ENCODE measurements around the gene CLEC10A.

The CLEC10A gene

GRCh38 chr17:7083592-7083991 lies 3.5 kb upstream of the CLEC10A start:
- no peaks in the 10 kb centered on the region for H3K27me3 ChIP-seq (ENCODE audit: low read length)
- no peak overlapping the region for H3K27ac ChIP-seq (ENCODE audit: low read depth, low read length)
- no peak overlapping the region for H3K9ac ChIP-seq (ENCODE audit: low read length)
- H4K20me1 ChIP-seq (ENCODE audit: low read depth, low read length) = no peaks in the 10 kb centered on the region
- no peak overlapping the region for H3K4me3 ChIP-seq (ENCODE audit: insufficient read depth, low read length, poor library complexity, severe bottlenecking)
- no peaks in the 10 kb centered on the region for H3K36me3 ChIP-seq (ENCODE audit: low read length)
- H2AFZ ChIP-seq (ENCODE audit: low read depth, low read length, severe bottlenecking) = no peak overlapping the region
- H3K9me3 ChIP-seq (ENCODE audit: insufficient read depth, low read length) = no peaks in the 10 kb centered on the region
- H3K9me2 ChIP-seq (replicated peaks; ENCODE audit: insufficient read depth, low read length) = no peaks in the 10 kb centered on the region
- TF ChIP-seq CTCF (IDR thresholded peaks at IDR 0.05; ENCODE audit: insufficient read depth, low read length, poor library complexity, severe bottlenecking) (no peak), EZH2phosphoT487 (conservative IDR thresholded peaks at IDR 0.05; ENCODE audit: low read length) (no peak)
- H3K79me2 ChIP-seq (ENCODE audit: insufficient read depth, low read length) = no peaks in the 10 kb centered on the region
- no peak overlapping the region for H3K4me2 ChIP-seq (ENCODE audit: low read depth, low read length, poor library complexity, severe bottlenecking)
- H3F3A ChIP-seq (ENCODE audit: insufficient read depth) = no peaks in the 10 kb centered on the region

GRCh38 chr17:7081341-7082062 lies 1.5 kb upstream of the CLEC10A start:
- Histone ChIP-seq H3K9me3 (ENCODE audit: insufficient read depth, low read length) (no peaks in the 10 kb centered on the region), H2AFZ (ENCODE audit: low read depth, low read length, severe bottlenecking) (no peak overlapping the region), H3F3A (ENCODE audit: insufficient read depth) (no peaks in the 10 kb centered on the region), H3K4me2 (ENCODE audit: low read depth, low read length, poor library complexity, severe bottlenecking) (no peak overlapping the region), H3K9ac (ENCODE audit: low read length) (no peak overlapping the region), H3K79me2 (ENCODE audit: insufficient read depth, low read length) (no peaks in the 10 kb centered on the region), H3K36me3 (ENCODE audit: low read length) (no peaks in the 10 kb centered on the region), H3K27me3 (ENCODE audit: low read length) (no peaks in the 10 kb centered on the region), H3K27ac (ENCODE audit: low read depth, low read length) (no peak overlapping the region), H3K9me2 (replicated peaks; ENCODE audit: insufficient read depth, low read length) (no peaks in the 10 kb centered on the region), H4K20me1 (ENCODE audit: low read depth, low read length) (no peaks in the 10 kb centered on the region), H3K4me3 (ENCODE audit: insufficient read depth, low read length, poor library complexity, severe bottlenecking) (no peak overlapping the region)
- TF ChIP-seq EZH2phosphoT487 (conservative IDR thresholded peaks at IDR 0.05; ENCODE audit: low read length) (no peak), CTCF (IDR thresholded peaks at IDR 0.05; ENCODE audit: insufficient read depth, low read length, poor library complexity, severe bottlenecking) (no peak)

- no peak overlapping the region for H3K4me3 ChIP-seq (ENCODE audit: insufficient read depth, low read length, poor library complexity, severe bottlenecking)
These were observed 498 bp upstream of the CLEC10A start for GRCh38 chr17:7080456-7081041.

More at GRCh38 chr17:7080456-7081041, 498 bp upstream of the CLEC10A start:
- Histone ChIP-seq H3K9me2 (replicated peaks; ENCODE audit: insufficient read depth, low read length) (no peaks in the 10 kb centered on the region), H3K4me2 (ENCODE audit: low read depth, low read length, poor library complexity, severe bottlenecking) (no peak overlapping the region), H2AFZ (ENCODE audit: low read depth, low read length, severe bottlenecking) (no peak overlapping the region), H3K27me3 (ENCODE audit: low read length) (no peaks in the 10 kb centered on the region), H3F3A (ENCODE audit: insufficient read depth) (no peaks in the 10 kb centered on the region), H3K9me3 (ENCODE audit: insufficient read depth, low read length) (no peaks in the 10 kb centered on the region), H3K27ac (ENCODE audit: low read depth, low read length) (no peak overlapping the region), H3K9ac (ENCODE audit: low read length) (no peak overlapping the region), H3K79me2 (ENCODE audit: insufficient read depth, low read length) (no peaks in the 10 kb centered on the region), H4K20me1 (ENCODE audit: low read depth, low read length) (no peaks in the 10 kb centered on the region), H3K36me3 (ENCODE audit: low read length) (no peaks in the 10 kb centered on the region)
- TF ChIP-seq CTCF (IDR thresholded peaks at IDR 0.05; ENCODE audit: insufficient read depth, low read length, poor library complexity, severe bottlenecking) (no peak), EZH2phosphoT487 (conservative IDR thresholded peaks at IDR 0.05; ENCODE audit: low read length) (no peak)
